ENCODE data around the gene LGALS7. TPM values are rescaled to one million over a fixed set of nuclear protein-coding genes. Genes with fewer than 3 reads are reported as not detected.
"Not testable (repeated sequence)": the region's sequence is repeated elsewhere in the genome, so short reads cannot be mapped to it uniquely, and the experiment has no call there.

Gene LGALS7
- total RNA-seq, 1 donor from 2014 or later = not detected

DNA sequence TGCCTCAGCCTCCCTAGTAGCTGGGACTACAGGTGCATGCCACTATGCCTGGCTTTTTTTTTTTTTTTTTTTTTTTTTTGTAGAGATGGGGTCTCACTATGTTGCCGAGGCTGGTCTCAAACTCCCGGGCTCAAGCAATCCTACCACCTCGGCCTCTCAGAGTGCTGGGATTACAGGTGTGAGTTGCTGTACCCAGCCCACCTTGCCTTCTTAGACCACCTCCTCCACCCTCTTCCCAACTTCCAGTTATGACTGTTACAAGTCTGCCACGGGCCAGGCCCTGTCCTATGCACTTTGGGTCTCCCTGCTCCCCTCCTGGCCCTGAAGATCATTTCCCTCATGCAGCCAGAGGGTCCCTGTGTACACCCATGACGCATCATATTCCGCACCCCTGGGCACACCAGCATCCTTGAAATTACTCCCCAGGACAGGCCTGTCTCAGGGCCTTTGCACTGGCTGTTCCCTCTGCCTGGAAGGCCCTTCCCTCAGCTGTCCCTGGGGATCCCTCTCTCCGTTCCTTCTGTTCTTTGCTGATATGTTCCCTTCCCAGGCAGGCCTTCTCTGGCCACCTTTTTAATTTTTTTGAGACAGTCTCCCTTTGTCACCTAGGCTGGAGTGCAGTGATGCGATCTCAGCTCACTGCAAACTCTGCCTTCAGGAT is 36.4 kb upstream of the LGALS7 start:
- peaks cover 9% of the 10 kb centered on the region for H3K4me1 ChIP-seq
- no peaks in the 10 kb centered on the region for H3K27me3 ChIP-seq (ENCODE audit: low read depth)
- H3K36me3 ChIP-seq = peaks cover 2% of the 10 kb centered on the region
- TF ChIP-seq, protein P1, sequence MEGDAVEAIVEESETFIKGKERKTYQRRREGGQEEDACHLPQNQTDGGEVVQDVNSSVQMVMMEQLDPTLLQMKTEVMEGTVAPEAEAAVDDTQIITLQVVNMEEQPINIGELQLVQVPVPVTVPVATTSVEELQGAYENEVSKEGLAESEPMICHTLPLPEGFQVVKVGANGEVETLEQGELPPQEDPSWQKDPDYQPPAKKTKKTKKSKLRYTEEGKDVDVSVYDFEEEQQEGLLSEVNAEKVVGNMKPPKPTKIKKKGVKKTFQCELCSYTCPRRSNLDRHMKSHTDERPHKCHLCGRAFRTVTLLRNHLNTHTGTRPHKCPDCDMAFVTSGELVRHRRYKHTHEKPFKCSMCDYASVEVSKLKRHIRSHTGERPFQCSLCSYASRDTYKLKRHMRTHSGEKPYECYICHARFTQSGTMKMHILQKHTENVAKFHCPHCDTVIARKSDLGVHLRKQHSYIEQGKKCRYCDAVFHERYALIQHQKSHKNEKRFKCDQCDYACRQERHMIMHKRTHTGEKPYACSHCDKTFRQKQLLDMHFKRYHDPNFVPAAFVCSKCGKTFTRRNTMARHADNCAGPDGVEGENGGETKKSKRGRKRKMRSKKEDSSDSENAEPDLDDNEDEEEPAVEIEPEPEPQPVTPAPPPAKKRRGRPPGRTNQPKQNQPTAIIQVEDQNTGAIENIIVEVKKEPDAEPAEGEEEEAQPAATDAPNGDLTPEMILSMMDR (IDR thresholded peaks at IDR 0.05; ENCODE audit: borderline replicate concordance) = no peak
- DNase-seq = no peak
- no peak overlapping the region for H3K4me3 ChIP-seq
- no peak overlapping the region for H3K27ac ChIP-seq (replicated peaks)
- intact Hi-C loops (cut with micrococcal nuclease) = no loop called here
- no peaks in the 10 kb centered on the region for H3K9me3 ChIP-seq (replicated peaks)

DNA sequence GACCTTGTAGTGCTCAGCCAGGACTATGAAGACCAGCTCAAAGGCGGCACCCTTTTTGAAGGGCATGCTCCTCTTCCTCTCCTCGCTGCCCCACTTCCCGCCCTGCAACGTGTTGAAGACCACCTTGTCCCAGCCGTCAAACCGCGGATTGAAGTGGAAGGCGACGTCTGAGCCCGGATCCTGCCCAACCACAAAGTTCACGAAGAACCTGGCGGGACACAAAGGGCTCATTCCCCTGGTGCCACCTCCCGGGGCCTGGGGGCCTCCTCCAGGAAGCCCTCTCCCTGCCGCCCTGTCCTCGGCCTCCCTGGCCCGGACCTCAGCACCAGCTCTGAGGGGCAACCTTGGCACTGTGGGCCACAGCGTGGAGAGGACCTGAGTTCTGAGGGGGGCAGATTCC is 35.4 kb upstream of the LGALS7 start:
- Histone ChIP-seq H3K27ac (replicated peaks) (no peak overlapping the region), H3K27me3 (ENCODE audit: low read depth) (no peaks in the 10 kb centered on the region), H3K4me1 (peaks cover 10% of the 10 kb centered on the region), H3K36me3 (no peaks in the 10 kb centered on the region), H3K9me3 (replicated peaks) (no peaks in the 10 kb centered on the region), H3K4me3 (no peak overlapping the region)
- no peak for DNase-seq
- TF ChIP-seq, protein P1 (IDR thresholded peaks at IDR 0.05; ENCODE audit: borderline replicate concordance) = no peak
- intact Hi-C loops (cut with micrococcal nuclease) = no loop called here

DNA sequence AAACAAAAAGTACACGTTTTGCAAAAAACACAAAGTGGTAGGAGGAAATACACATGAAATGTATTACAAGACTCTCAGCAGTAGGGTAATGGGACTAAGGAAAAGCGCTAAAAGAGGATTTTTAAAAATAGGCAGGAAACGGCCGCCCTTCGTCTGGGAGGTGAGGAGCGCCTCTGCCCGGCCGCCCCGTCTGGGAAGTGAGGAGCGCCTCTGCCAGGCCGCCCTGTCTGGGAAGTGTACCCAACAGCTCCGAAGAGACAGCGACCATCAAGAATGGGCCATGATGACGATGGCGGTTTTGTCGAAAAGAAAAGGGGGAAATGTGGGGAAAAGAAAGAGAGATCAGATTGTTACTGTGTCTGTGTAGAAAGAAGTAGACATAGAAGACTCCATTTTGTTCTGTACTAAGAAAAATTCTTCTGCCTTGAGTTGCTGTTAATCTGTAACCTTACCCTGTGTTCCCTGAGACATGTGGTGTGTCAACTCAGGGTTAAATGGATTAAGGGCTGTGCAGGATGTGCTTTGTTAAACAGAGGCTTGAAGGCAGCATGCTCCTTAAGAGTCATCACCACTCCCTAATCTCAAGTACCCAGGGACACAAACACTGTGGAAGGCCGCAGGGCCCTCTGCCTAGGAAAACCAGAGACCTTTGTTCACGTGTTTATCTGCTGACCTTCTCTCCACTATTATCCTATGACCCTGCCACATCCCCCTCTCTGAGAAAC is 34.2 kb upstream of the LGALS7 start:
- not testable (repeated sequence) for H3K27ac ChIP-seq (replicated peaks)

DNA sequence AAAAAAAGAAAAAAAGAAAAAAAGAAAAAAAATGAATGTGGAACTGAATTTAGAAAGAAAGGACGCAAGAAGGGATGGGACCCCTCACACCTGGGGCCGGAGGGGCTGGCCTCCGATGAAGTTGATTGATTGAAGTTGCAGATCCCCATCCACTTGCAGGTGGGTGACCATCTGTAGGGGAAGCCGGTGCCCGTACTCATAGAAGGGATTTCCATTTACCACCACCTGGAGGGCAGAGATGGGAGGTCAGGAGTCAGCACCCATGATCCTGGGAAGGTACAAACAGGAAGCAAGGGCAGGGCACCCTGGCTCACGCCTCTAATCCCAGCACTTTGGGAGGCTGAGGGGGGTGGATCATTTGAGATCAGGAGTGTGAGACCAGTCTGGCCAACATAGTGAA is 33.1 kb upstream of the LGALS7 start:
- no peak overlapping the region for H3K4me3 ChIP-seq
- H3K4me1 ChIP-seq = peaks cover 10% of the 10 kb centered on the region
- H3K27ac ChIP-seq (replicated peaks) = no peak overlapping the region
- intact Hi-C loops (cut with micrococcal nuclease) = no loop called here
- H3K27me3 ChIP-seq (ENCODE audit: low read depth) = no peaks in the 10 kb centered on the region
- TF ChIP-seq, protein P1 (IDR thresholded peaks at IDR 0.05; ENCODE audit: borderline replicate concordance) = no peak
- H3K36me3 ChIP-seq = peaks cover 7% of the 10 kb centered on the region
- no peak for DNase-seq
- H3K9me3 ChIP-seq (replicated peaks) = no peaks in the 10 kb centered on the region

More for the DNA sequence above, 34.2 kb upstream of the LGALS7 start:
- H3K4me3 ChIP-seq; H3K27me3 ChIP-seq (ENCODE audit: low read depth); DNase-seq; H3K36me3 ChIP-seq; intact Hi-C loops (cut with micrococcal nuclease); H3K9me3 ChIP-seq (replicated peaks): not testable (repeated sequence)
- peaks cover 10% of the 10 kb centered on the region for H3K4me1 ChIP-seq

DNA sequence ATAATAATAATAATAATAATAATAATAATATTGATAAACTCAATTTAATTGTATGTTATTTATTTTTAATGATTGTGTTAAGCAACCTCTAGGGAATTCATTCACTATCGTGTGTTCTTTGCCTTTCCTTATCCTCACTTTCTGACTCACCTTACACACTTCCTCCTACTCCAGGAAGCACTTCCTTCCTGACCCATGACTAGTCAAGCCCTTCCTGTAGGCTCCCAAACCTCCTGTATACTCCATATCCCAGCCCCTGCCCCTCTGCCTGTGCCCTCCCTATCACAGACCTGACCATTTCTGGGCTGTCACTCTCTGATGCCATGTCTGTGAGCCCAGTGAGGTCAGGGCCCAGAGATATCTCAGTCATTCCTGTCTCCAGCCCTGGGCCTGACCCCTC is 31.9 kb upstream of the LGALS7 start:
- H3K27ac ChIP-seq (replicated peaks) = peak overlapping the region; percentile 23
- no peaks in the 10 kb centered on the region for H3K27me3 ChIP-seq (ENCODE audit: low read depth)
- no peak for DNase-seq
- intact Hi-C loops (cut with micrococcal nuclease) = no loop called here
- no peak overlapping the region for H3K4me3 ChIP-seq
- H3K9me3 ChIP-seq (replicated peaks) = no peaks in the 10 kb centered on the region
- peaks cover 10% of the 10 kb centered on the region for H3K4me1 ChIP-seq
- TF ChIP-seq, protein P1 (IDR thresholded peaks at IDR 0.05; ENCODE audit: borderline replicate concordance) = no peak
- peaks cover 11% of the 10 kb centered on the region for H3K36me3 ChIP-seq

DNA sequence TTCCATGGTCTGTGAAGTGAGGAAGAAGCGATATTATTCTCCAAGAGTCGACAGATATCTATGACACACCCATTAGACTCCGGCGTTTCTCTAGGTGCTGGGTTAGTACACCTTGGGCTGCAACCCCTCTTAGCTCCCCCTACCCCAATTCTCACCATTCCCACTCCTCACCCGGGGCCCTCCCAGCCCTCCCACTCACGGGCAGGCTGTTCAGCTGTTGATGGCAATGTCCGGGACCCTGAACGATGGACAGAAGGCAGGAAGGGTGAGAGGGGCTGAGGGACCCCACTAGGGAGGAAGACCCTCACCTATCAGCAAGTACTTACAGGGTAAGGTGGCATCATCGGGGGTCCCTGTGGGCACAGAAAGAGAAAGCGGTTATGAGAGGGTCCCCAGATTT is 30.2 kb upstream of the LGALS7 start:
- no peak for DNase-seq
- TF ChIP-seq, protein P1 (IDR thresholded peaks at IDR 0.05; ENCODE audit: borderline replicate concordance) = no peak
- Histone ChIP-seq H3K4me3 (no peak overlapping the region), H3K36me3 (peaks cover 11% of the 10 kb centered on the region), H3K27ac (replicated peaks) (no peak overlapping the region), H3K4me1 (peaks cover 10% of the 10 kb centered on the region), H3K27me3 (ENCODE audit: low read depth) (no peaks in the 10 kb centered on the region), H3K9me3 (replicated peaks) (no peaks in the 10 kb centered on the region)
- intact Hi-C loops (cut with micrococcal nuclease) = no loop called here
